Activated T-helper 2 cell treated with anti-CD3 and anti-CD28 coated beads, Interferon-gamma antibody, Interleukin-2, Interleukin-4, amounts not matched to agents 10 μg/mL and 5 μg/mL and 100 μg/mL, durations not matched to agents 14 hours and 24 hours and 36 hours (primary cell): Measurements from ENCODE around the gene MDP1. TPM values are rescaled to one million over a fixed set of nuclear protein-coding genes. Genes with fewer than 3 reads are reported as not detected.
"Not testable (repeated sequence)": the region's sequence is repeated elsewhere in the genome, so short reads cannot be mapped to it uniquely, and the experiment has no call there.

ENCODE experiments used
- DNase-seq: peaks from one replicate; pipeline ENCODE4 v3.0.0; 2021; ENCODE audit warnings: low spot score
- H3K27ac Mint-ChIP-seq: one replicate; pipeline ENCODE4 v1.8.0; 2021; ENCODE audit warnings: mixed read lengths
- H3K27me3 Mint-ChIP-seq: one replicate; pipeline ENCODE4 v1.8.0; 2021; ENCODE audit warnings: low read depth, mixed read lengths
- H3K36me3 Mint-ChIP-seq: one replicate; pipeline ENCODE4 v1.8.0; 2021; ENCODE audit warnings: low read depth, mixed read lengths
- H3K4me1 Mint-ChIP-seq: one replicate; pipeline ENCODE4 v1.8.0; 2021; ENCODE audit warnings: low read depth, mixed read lengths
- H3K4me3 Mint-ChIP-seq: one replicate; pipeline ENCODE4 v1.8.0; 2021; ENCODE audit warnings: low read depth, mild to moderate bottlenecking, moderate library complexity, mixed read lengths
- H3K9me3 Mint-ChIP-seq: one replicate; pipeline ENCODE4 v1.8.0; 2021; ENCODE audit warnings: mixed read lengths
- intact Hi-C: fragments of 100-400 bp; cut with micrococcal nuclease; formaldehyde crosslinking; loops from one replicate; pipeline ENCODE4 v1.15.1; 2023
- total RNA-seq: library from RNA; stranded (reverse); gene quantifications from 2 replicates; pipeline ENCODE4 v1.2.3, GENCODE V29; 2022

Gene MDP1
- total RNA-seq, 1 donor from 2014 or later, result 13.2 TPM

DNA sequence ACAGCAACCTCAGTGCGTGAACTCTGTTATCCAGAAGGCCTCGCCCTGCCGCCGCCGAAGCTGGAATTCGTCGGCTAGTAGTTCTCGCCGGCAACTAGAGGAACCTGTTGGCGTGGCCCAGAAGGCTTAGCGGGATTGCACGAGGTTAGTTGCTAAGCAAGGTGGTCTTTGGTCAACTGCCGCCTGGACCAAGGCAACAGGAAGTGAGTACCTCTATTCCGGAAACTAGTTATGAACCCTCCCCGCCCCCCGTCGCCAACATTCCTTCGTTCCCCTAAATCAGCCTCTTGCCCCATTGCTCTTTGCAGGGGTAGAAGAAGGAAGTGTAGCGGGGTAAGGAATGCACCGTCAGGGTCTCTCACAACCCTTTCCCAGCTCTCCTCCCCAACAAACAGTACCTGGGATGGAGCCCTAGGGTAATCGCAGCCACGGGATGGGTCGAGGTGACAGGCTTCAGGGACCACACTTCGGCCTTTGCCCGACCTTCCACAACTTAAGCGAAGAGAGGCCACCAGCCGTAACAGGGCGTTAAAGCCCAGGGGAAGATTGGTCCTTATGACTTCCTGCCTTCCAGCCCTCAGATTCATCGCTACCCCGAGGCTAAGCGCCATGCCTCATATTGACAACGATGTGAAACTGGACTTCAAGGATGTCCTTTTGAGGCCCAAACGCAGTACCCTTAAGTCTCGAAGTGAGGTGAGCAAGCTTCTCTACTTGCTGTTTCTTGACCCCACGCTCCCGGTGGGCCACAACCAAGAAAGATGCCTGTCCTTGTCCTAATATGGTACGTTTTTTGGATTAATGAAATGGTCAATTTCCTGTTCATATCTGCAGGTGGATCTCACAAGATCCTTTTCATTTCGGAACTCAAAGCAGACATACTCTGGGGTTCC, 17.0 kb upstream of the MDP1 start, which contains the start of gene GMPR2:
Gene GMPR2 (plus strand): TSS at position 285 of the 893 bp plus-strand sequence. CDS start 325 bp downstream, at position 610.
- intact Hi-C loops, result loop anchor here (1.0 to 2.0 kb wide), 7 partner anchors 9 to 678 kb away; partner anchors contain the start of genes DCAF11, MDP1, NRL and PSME2

DNA sequence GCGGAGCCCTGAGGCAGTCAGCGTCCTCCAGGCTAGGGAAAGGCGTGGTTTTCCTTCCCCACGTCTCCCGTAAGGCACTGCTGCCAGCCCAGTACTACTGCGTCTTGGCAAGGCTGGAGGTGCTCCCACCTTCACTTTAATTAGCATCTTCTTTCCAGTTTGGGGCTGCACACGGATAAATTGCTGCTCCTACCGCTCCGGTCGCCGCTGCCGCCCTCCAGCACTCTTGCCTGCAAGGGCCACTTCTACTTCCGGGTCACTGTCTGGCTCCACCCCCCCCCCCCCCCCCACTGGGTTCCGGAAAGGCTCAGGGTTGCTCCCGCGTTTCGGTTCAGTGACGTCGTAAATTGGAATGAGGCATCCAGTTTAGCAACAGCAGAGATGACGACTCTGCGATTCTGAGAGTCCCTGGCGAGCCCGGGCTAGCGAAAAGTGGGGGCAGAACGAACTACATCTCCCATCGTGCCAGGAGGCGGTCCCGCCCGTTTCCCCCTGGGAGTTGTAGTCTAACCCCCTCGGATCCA, 16.3 kb upstream of the MDP1 start, which contains the start of gene NEDD8:
Gene NEDD8 (minus strand): TSS at position 247 of the 524 bp plus-strand sequence. CDS start 100 bp downstream, at position 147.
- Mint-ChIP-seq H3K27me3 (no peaks in the 10 kb centered on the region), H3K4me3 (peak within 1 kb of the TSS; percentile 97), H3K4me1 (peaks cover 44% of the 10 kb centered on the region), H3K27ac (peak within 1 kb of the TSS; percentile 91), H3K9me3 (no peaks in the 10 kb centered on the region), H3K36me3 (peaks cover 53% of the 10 kb centered on the region)
- intact Hi-C loops, result loop anchor here (1.0 to 2.0 kb wide), 7 partner anchors 10 to 677 kb away; partner anchors contain the start of genes DCAF11, MDP1, NRL and PSME2
- peak; percentile 89 for DNase-seq

More for the DNA sequence above, 17.0 kb upstream of the MDP1 start, which contains the start of gene GMPR2:
- Mint-ChIP-seq H3K9me3 (no peaks in the 10 kb centered on the region), H3K4me1 (peaks cover 45% of the 10 kb centered on the region), H3K27me3 (no peaks in the 10 kb centered on the region), H3K27ac (peak within 1 kb of the TSS; percentile 91), H3K4me3 (peak within 1 kb of the TSS; percentile 97), H3K36me3 (peaks cover 56% of the 10 kb centered on the region)
- peak; percentile 22 for DNase-seq

DNA sequence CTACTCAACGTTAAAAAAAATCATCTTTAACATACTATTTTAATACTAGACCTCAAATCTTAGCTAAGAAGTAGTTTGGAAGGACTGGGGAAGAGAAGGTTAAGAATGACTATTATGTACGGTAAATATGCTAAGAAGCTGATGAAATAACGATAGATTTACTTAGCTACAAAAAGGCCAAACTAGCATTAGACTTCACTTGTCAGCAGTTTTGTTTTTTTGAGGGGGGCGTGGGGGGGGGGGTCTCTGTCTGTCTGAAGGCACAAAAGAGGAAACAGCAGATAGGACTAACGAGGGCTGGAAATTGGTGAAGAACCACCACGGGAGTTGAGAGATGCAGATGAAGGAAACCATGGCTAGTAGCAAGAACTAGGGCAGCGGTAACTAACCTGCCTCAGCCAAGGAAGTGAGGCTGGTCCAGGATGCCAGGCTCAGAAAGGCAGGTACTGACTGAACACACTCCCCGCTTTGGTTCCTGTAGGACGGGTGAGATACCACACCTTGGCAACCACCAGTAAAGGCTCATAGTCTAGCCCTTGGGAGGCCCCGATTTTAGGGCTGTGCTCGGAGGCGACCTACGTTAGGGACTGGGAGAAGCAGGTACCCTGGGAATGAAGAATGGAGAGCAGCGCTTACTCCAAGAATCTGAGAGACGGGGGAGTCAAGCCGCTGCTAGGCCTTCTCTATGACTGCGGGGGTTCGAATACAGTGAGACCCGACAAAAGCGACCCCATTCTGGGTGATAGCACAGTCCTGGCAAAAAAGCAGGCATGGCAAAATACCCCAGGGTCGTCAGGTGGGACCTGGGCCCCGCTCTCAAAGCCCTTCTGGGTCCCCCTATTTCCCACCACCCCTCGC, 15.6 kb upstream of the MDP1 start:
- peak overlapping the region; percentile 97 for H3K4me3 Mint-ChIP-seq
- peaks cover 52% of the 10 kb centered on the region for H3K36me3 Mint-ChIP-seq
- DNase-seq, result no peak
- H3K27me3 Mint-ChIP-seq, result no peaks in the 10 kb centered on the region
- intact Hi-C loops, result loop anchor here (1.0 to 2.0 kb wide), 7 partner anchors 11 to 677 kb away; partner anchors contain the start of genes DCAF11, MDP1, NRL and PSME2
- peaks cover 45% of the 10 kb centered on the region for H3K4me1 Mint-ChIP-seq
- H3K9me3 Mint-ChIP-seq, result no peaks in the 10 kb centered on the region
- H3K27ac Mint-ChIP-seq, result peak overlapping the region; percentile 91

DNA sequence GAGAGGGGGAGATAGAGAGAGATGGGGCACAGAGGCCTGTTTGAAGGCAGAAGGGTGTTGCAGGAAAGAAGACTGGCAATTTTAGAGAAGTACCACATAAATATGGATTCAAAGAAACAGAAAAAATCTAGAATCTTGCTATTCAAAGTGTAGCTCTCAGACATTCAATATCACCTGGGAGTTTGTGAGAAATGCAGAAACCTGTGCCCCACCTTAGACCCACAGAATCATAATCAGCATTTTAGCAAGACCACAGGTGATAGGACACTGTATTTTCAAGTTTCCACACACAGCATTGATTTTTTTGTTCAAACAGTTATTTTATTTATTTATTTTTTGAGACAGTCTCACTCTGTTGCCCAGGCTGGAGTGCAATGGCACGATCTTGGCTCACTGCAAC, 13.0 kb upstream of the MDP1 start:
- H3K27me3 Mint-ChIP-seq, result no peaks in the 10 kb centered on the region
- no peak for DNase-seq
- H3K4me3 Mint-ChIP-seq, result no peak overlapping the region
- peaks cover 31% of the 10 kb centered on the region for H3K4me1 Mint-ChIP-seq
- no peaks in the 10 kb centered on the region for H3K9me3 Mint-ChIP-seq
- no peak overlapping the region for H3K27ac Mint-ChIP-seq
- intact Hi-C loops, result no loop called here
- H3K36me3 Mint-ChIP-seq, result peaks cover 42% of the 10 kb centered on the region

DNA sequence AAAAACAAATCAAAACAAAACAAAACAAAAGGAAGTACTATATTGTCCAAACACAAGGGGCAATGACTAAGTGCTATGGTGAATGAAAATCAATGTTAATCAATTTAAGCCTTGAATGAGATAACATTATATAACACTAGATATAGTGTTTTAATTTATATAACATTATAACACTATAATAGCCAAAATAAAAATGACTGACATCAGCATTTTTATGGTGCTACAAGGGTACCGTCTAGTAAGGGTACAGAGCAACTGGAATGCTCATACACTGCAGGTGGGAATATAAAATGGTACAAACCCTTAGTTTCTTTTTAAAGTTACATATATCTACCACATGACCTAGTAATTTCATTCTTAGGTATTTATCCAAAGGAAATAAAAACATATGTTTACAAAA, 10.6 kb upstream of the MDP1 start:
- H3K27me3 Mint-ChIP-seq, result no peaks in the 10 kb centered on the region
- no peak for DNase-seq
- peaks cover 24% of the 10 kb centered on the region for H3K4me1 Mint-ChIP-seq
- no peak overlapping the region for H3K27ac Mint-ChIP-seq
- H3K4me3 Mint-ChIP-seq, result no peak overlapping the region
- H3K36me3 Mint-ChIP-seq, result peaks cover 34% of the 10 kb centered on the region
- intact Hi-C loops, result no loop called here
- H3K9me3 Mint-ChIP-seq, result no peaks in the 10 kb centered on the region

DNA sequence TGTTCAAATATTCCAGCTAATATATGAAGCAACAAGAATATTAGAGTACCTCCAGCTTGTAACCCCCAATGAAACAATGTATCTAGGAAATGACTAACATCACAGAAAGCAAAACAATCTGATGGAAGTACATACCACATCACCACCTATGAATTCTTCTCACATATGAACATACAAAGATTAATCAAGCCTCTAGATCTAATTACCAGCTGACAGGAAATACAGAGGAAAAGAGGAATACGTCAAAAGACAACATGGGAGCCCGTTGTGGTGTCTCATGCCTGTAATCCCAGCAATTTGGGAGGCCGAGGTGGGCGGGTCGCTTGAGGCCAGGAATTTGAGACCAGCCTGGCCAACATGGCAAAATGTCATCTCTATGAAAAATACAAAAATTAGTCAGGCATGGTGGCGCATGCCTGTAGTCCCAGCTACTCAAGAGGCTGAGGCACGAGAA, 8.8 kb upstream of the MDP1 start:
- no peak overlapping the region for H3K27ac Mint-ChIP-seq
- H3K27me3 Mint-ChIP-seq, result no peaks in the 10 kb centered on the region
- H3K9me3 Mint-ChIP-seq, result no peaks in the 10 kb centered on the region
- peaks cover 33% of the 10 kb centered on the region for H3K36me3 Mint-ChIP-seq
- DNase-seq, result no peak
- H3K4me1 Mint-ChIP-seq, result peaks cover 19% of the 10 kb centered on the region
- H3K4me3 Mint-ChIP-seq, result no peak overlapping the region
- intact Hi-C loops, result no loop called here

DNA sequence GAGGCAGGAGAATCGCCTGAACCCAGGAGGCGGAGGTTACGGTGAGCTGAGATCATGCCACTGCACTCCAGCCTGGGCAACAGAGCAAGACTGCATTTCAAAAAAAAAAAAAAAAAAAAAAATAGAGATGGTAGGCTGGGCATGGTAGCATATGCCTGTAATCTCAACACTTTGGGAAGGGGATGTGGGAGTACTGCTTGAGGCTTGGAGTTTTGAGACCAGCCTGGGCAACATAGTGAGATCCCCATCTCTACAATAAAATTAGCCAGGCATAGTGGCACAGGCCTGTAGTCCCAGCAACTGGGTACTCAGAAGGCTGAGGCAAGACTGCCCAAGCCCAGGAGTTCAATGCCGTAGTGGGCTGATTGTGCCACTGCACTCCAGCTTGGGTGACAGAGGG, 7.1 kb upstream of the MDP1 start:
- H3K4me1 Mint-ChIP-seq, result peaks cover 18% of the 10 kb centered on the region
- H3K9me3 Mint-ChIP-seq, H3K27me3 Mint-ChIP-seq, intact Hi-C loops, H3K4me3 Mint-ChIP-seq, H3K27ac Mint-ChIP-seq, DNase-seq: not testable (repeated sequence)
- H3K36me3 Mint-ChIP-seq, result peaks cover 30% of the 10 kb centered on the region

DNA sequence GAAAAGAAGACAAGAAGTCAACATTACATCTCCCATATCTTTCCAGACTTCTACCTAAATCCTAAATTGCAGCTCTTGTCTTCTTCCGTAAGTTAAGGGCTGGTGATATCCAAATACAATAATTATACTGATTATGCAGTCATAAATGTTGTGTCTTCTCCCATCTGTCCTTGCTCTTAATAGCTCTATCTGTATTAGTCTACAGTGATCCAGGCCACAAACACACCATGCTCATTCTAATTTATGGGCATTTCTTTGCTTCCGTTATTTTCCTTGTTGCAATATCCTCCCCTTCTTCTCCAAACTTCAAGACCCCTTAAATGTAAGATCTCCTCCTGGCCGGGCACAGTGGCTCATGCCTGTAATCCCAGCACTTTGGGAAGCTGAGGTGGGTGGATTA, 3.7 kb upstream of the MDP1 start:
- H3K36me3 Mint-ChIP-seq, result peaks cover 15% of the 10 kb centered on the region
- no peaks in the 10 kb centered on the region for H3K9me3 Mint-ChIP-seq
- intact Hi-C loops, result no loop called here
- H3K27ac Mint-ChIP-seq, result no peak overlapping the region
- H3K27me3 Mint-ChIP-seq, result no peaks in the 10 kb centered on the region
- DNase-seq, result no peak
- peaks cover 13% of the 10 kb centered on the region for H3K4me1 Mint-ChIP-seq
- no peak overlapping the region for H3K4me3 Mint-ChIP-seq

DNA sequence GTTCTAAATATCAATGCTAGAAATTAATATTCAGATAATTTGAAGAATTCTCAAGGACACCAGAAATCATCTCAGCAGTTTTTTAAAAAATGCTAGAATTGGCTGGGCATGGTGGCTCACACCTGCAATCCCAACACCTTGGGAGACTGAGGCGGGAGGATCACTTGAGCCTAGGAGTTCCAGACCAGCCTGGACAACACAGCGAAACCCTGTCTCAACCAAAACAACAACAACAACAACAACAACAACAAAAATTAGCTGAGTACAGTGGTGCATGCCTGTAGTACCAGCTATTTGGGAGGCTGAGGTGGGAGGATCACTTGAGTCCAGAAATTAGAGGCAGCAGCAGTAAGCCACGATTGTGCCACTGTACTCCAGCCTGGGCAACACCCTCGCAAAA, 3.2 kb upstream of the MDP1 start:
- Mint-ChIP-seq H3K36me3 (peaks cover 18% of the 10 kb centered on the region), H3K9me3 (no peaks in the 10 kb centered on the region), H3K4me1 (peaks cover 16% of the 10 kb centered on the region), H3K27me3 (no peaks in the 10 kb centered on the region), H3K27ac (no peak overlapping the region), H3K4me3 (no peak overlapping the region)
- no peak for DNase-seq
- intact Hi-C loops, result no loop called here

DNA sequence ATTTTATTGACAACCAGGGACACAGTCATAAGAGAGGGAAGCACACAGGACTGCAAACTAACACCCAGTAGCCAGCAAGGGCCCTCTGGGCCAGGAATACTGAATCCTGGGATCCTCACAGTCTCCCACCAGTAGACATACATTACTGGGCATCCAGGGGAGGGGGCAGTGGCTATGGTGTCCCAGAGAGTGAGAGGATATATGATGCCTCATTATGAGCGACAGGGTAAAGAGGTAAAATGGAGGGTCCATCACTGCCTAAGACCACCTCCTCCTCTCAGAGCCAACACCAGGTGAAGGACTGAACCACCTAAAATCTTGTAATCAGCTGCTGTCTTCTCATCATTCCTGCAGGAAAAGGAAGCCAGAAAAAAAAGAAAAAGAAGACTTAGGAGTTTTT, 1.0 kb upstream of the MDP1 start:
- H3K27ac Mint-ChIP-seq, H3K4me3 Mint-ChIP-seq, H3K9me3 Mint-ChIP-seq, DNase-seq, H3K27me3 Mint-ChIP-seq: not testable (repeated sequence)
- intact Hi-C loops, result loop anchor here (1.0 kb wide), 2 partner anchors 15 to 82 kb away; partner anchors contain the start of genes DHRS1, GMPR2, NEDD8 and NOP9
- Mint-ChIP-seq H3K4me1 (peaks cover 18% of the 10 kb centered on the region), H3K36me3 (peaks cover 32% of the 10 kb centered on the region)

DNA sequence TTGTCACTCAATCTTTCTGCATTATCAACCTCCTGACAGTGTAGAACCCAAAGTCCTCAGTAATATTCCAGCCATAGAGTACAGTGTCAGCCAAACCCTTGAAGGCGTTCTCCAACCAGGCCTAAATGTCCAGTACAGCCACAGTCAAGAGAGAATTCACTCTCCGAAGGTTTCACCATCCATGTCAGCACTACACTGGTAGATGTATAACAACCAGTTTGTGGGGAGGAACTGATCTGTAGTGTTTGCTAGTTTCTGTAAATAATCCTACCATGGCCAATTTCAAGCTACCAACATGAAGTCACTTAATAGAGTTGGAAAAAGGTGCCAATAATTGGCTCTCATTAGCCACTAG, 456 bp upstream of the MDP1 start:
- no peak for DNase-seq
- H3K27me3 Mint-ChIP-seq, result no peaks in the 10 kb centered on the region
- H3K36me3 Mint-ChIP-seq, result peaks cover 37% of the 10 kb centered on the region
- H3K9me3 Mint-ChIP-seq, result no peaks in the 10 kb centered on the region
- H3K27ac Mint-ChIP-seq, result peak overlapping the region; percentile 98
- intact Hi-C loops, result loop anchor here (1.0 kb wide), 2 partner anchors 16 to 83 kb away; partner anchors contain the start of genes DHRS1, GMPR2, NEDD8 and NOP9
- peak overlapping the region; percentile 92 for H3K4me3 Mint-ChIP-seq
- H3K4me1 Mint-ChIP-seq, result peaks cover 22% of the 10 kb centered on the region
